Measurements from ENCODE around the gene RBM22.

GRCh38 chr5:150740992-150741391 is 40.1 kb upstream of the RBM22 start:
- no peak for TF ChIP-seq SMC3 (IDR thresholded peaks at IDR 0.05; ENCODE audit: low read depth, low read length)
- TF ChIP-seq MXI1 (IDR thresholded peaks at IDR 0.05; ENCODE audit: borderline replicate concordance, low read depth, low read length), result no peak
- no peak for TF ChIP-seq CTCF (conservative IDR thresholded peaks at IDR 0.05; ENCODE audit: low read depth, low read length)
- no peak for TF ChIP-seq POLR2A (IDR thresholded peaks at IDR 0.05; ENCODE audit: low read depth, low read length)
- TF ChIP-seq CEBPB (IDR thresholded peaks at IDR 0.05; ENCODE audit: low read depth, low read length), result no peak
- TF ChIP-seq RFX5 (IDR thresholded peaks at IDR 0.05; ENCODE audit: low read depth, low read length), result no peak
- TF ChIP-seq USF2 (IDR thresholded peaks at IDR 0.05; ENCODE audit: low read depth, low read length), result no peak
- no peak for TF ChIP-seq RCOR1 (IDR thresholded peaks at IDR 0.05; ENCODE audit: insufficient replicate concordance, low read length)
- TF ChIP-seq BHLHE40 (IDR thresholded peaks at IDR 0.05; ENCODE audit: low read depth, low read length), result no peak
- no peak for TF ChIP-seq MAZ (IDR thresholded peaks at IDR 0.05; ENCODE audit: borderline replicate concordance, low read depth, low read length)
- no peak for TF ChIP-seq MAFK (IDR thresholded peaks at IDR 0.05; ENCODE audit: low read depth, low read length)
- no peak for TF ChIP-seq ELK1 (IDR thresholded peaks at IDR 0.05; ENCODE audit: borderline replicate concordance, low read depth, low read length)

All from IMR-90 (cell line).